IMR-90 (cell line): ENCODE measurements around the gene FOXP1. TPM values are rescaled to one million over a fixed set of nuclear protein-coding genes. Genes with fewer than 3 reads are reported as not detected.
A peak's percentile ranks its signal among the peaks of the same experiment; 100 is the strongest.

Experiments
- ATAC-seq: fragments of 200-7000 bp; cut with Tn5 transposase; 2 replicates; pipeline ENCODE4 v1.9.1; 2020; ENCODE audit warnings: low read depth, mild to moderate bottlenecking, moderate library complexity
- BruUV-seq: library from RNA; stranded (reverse); fragments of 400-500 nt; replicated peaks from 2 replicates; lab custom pipeline; 2021; lab: Mats Ljungman, UMichigan
- CTCF ChIA-PET: fragments of 300-600 bp; formaldehyde crosslinking; extraction: SDS; loops from one replicate; lab custom pipeline; 2021; ENCODE audit warnings: antibody characterized with exemption; lab: Yijun Ruan, JAX
- POLR2A ChIA-PET: fragments of 300-600 bp; sonication (Branson Sonifier 250); formaldehyde crosslinking; loops from one replicate; lab custom pipeline; 2022; ENCODE audit warnings: antibody characterized with exemption; ENCODE audit not compliant: unreplicated experiment; lab: Charles Lee
- DNase-seq: peaks from one replicate; pipeline ENCODE4 v3.0.0; 2013
- H2AFZ ChIP-seq: replicated peaks from 2 replicates; pipeline ENCODE3; 2013; ENCODE audit warnings: low read length, mild to moderate bottlenecking; ENCODE audit not compliant: poor library complexity
- H2AK5ac ChIP-seq: 2 replicates; pipeline ENCODE4 v1.6.1; 2013; ENCODE audit warnings: low read depth, low read length, inconsistent platforms
- H2AK9ac ChIP-seq: replicated peaks from 2 replicates; pipeline ENCODE3; 2013; ENCODE audit warnings: mild to moderate bottlenecking, low read depth, low read length, moderate library complexity; ENCODE audit not compliant: poor library complexity
- H2BK120ac ChIP-seq: 2 replicates; pipeline ENCODE4 v1.6.1; 2013; ENCODE audit warnings: low read depth, low read length, inconsistent platforms
- H2BK15ac ChIP-seq: 3 replicates; pipeline ENCODE4 v1.6.1; 2013; ENCODE audit warnings: low read depth, low read length, inconsistent platforms
- H2BK20ac ChIP-seq: 2 replicates; pipeline ENCODE4 v1.6.1; 2013; ENCODE audit warnings: low read depth, mild to moderate bottlenecking, inconsistent platforms, low read length, moderate library complexity
- H2BK5ac ChIP-seq: 2 replicates; pipeline ENCODE4 v1.6.1; 2013; ENCODE audit warnings: mild to moderate bottlenecking, low read depth, low read length, inconsistent platforms; ENCODE audit not compliant: poor library complexity, severe bottlenecking
- H3K14ac ChIP-seq: replicated peaks from 2 replicates; pipeline ENCODE4 v1.6.1; 2013; ENCODE audit warnings: low read depth, low read length, inconsistent platforms
- H3K18ac ChIP-seq: 2 replicates; pipeline ENCODE4 v1.6.1; 2013; ENCODE audit warnings: low read depth, low read length, control low read depth
- H3K23ac ChIP-seq: 2 replicates; pipeline ENCODE4 v1.6.1; 2013; ENCODE audit warnings: low read depth, low read length, inconsistent platforms
- H3K27ac ChIP-seq: 2 replicates; pipeline ENCODE4 v1.5.1; 2013; ENCODE audit warnings: mild to moderate bottlenecking, control low read depth, low read length; ENCODE audit not compliant: insufficient read depth
- H3K27me3 ChIP-seq: 2 replicates; pipeline ENCODE4 v1.6.1; 2013; ENCODE audit warnings: low read length; ENCODE audit not compliant: control insufficient read depth, insufficient read depth
- H3K36me3 ChIP-seq: 2 replicates; pipeline ENCODE4 v1.6.1; 2013; ENCODE audit warnings: low read length, mixed read lengths; ENCODE audit not compliant: control insufficient read depth, insufficient read depth
- H3K4ac ChIP-seq: 2 replicates; pipeline ENCODE4 v1.6.1; 2013; ENCODE audit warnings: low read depth, low read length, inconsistent platforms
- H3K4me1 ChIP-seq: 2 replicates; pipeline ENCODE4 v1.6.1; 2013; ENCODE audit warnings: low read length, mixed read lengths; ENCODE audit not compliant: control insufficient read depth, insufficient read depth
- H3K4me2 ChIP-seq: 2 replicates; pipeline ENCODE4 v1.6.1; 2013; ENCODE audit warnings: low read depth, mild to moderate bottlenecking, control low read depth, low read length, moderate library complexity
- H3K4me3 ChIP-seq: 2 replicates; pipeline ENCODE4 v1.5.1; 2013; ENCODE audit warnings: low read depth, mild to moderate bottlenecking, control low read depth, low read length, moderate library complexity; ENCODE audit not compliant: insufficient read depth
- H3K56ac ChIP-seq: 2 replicates; pipeline ENCODE4 v1.6.1; 2013; ENCODE audit warnings: low read length, inconsistent platforms; ENCODE audit not compliant: insufficient read depth; ENCODE audit errors: extremely low read depth
- H3K79me1 ChIP-seq, 2 experiments: 2 replicates each; pipeline ENCODE4 v1.6.1; 2013; ENCODE audit warnings: low read length in 2 of 2, inconsistent platforms in 1 of 2, low read depth in 1 of 2
- H3K9ac ChIP-seq: 2 replicates; pipeline ENCODE4 v1.6.1; 2013; ENCODE audit warnings: low read depth, low read length, control low read depth
- H3K9me1 ChIP-seq: 2 replicates; pipeline ENCODE4 v1.6.1; 2013; ENCODE audit warnings: low read length, inconsistent platforms; ENCODE audit not compliant: insufficient read depth
- H3K9me3 ChIP-seq: 2 replicates; pipeline ENCODE4 v1.6.1; 2013; ENCODE audit warnings: low read length; ENCODE audit not compliant: control insufficient read depth, insufficient read depth
- H4K20me1 ChIP-seq: 2 replicates; pipeline ENCODE4 v1.6.1; 2013; ENCODE audit warnings: low read length, inconsistent platforms; ENCODE audit not compliant: insufficient read depth
- H4K5ac ChIP-seq: 2 replicates; pipeline ENCODE4 v1.6.1; 2013; ENCODE audit warnings: mild to moderate bottlenecking, low read depth, low read length, control low read depth
- H4K8ac ChIP-seq, 2 experiments: 2 replicates each; pipeline ENCODE4 v1.6.1; 2013; ENCODE audit warnings: low read depth in 2 of 2, low read length in 2 of 2, control low read depth in 1 of 2, inconsistent platforms in 1 of 2
- H4K91ac ChIP-seq: 2 replicates; pipeline ENCODE4 v1.6.1; 2013; ENCODE audit warnings: low read depth, low read length, inconsistent platforms; ENCODE audit not compliant: insufficient read depth
- ELK1 ChIP-seq: fragments of 150-350 bp; IDR thresholded peaks from 2 replicates; pipeline ENCODE4 v1.6.1; 2016; ENCODE audit warnings: low read depth, mild to moderate bottlenecking, low read length, moderate library complexity, borderline replicate concordance
- MAFK ChIP-seq: IDR thresholded peaks from 2 replicates; pipeline ENCODE4 v1.6.1; 2012; ENCODE audit warnings: low read depth, low read length, improper control_type of control experiment
- MAZ ChIP-seq: IDR thresholded peaks from 2 replicates; pipeline ENCODE4 v1.6.1; 2012; ENCODE audit warnings: low read depth, mild to moderate bottlenecking, low read length, improper control_type of control experiment, moderate library complexity, borderline replicate concordance
- MXI1 ChIP-seq: IDR thresholded peaks from 2 replicates; pipeline ENCODE4 v1.6.1; 2012; ENCODE audit warnings: low read depth, mild to moderate bottlenecking, low read length, moderate library complexity, borderline replicate concordance
- USF2 ChIP-seq: fragments of 150-350 bp; IDR thresholded peaks from 2 replicates; pipeline ENCODE4 v1.6.1; 2017; ENCODE audit warnings: mild to moderate bottlenecking, antibody characterized with exemption, low read length, low read depth
- WGBS, 2 experiments: methylation state at CpG; one replicate each; pipeline versions ENCODE4 v1.1.5 to v1.1.7; 2013; ENCODE audit warnings: missing lambda C conversion rate in 2 of 2; ENCODE audit not compliant: insufficient read length in 1 of 2; ENCODE audit errors: extremely low coverage in 2 of 2; 5-methylcytosine and 5-hydroxymethylcytosine counted together
- dilution Hi-C: fragments of 300-500 bp; cut with HindIII; formaldehyde crosslinking; loops from one replicate; pipeline ENCODE4 v1.14.3; 2018; ENCODE audit warnings: low sequenced_read_pairs; ENCODE audit not compliant: unreplicated experiment
- in situ Hi-C: fragments of 300-500 bp; cut with MboI; formaldehyde crosslinking; loops from 3 replicates; pipeline ENCODE4 v1.14.3; 2019; ENCODE audit warnings: low sequenced_read_pairs, inconsistent platforms, mixed read lengths
- intact Hi-C: fragments of 100-400 bp; cut with micrococcal nuclease; formaldehyde crosslinking; loops from 2 replicates; pipeline ENCODE4 v1.10.0; 2022
- polyA plus RNA-seq, 3 experiments: library from polyadenylated mRNA; depleted of rRNA; stranded (reverse); fragments of >200 nt; gene quantifications; 2 replicates each; pipeline ENCODE4 v1.2.3, GENCODE V29; 2012; ENCODE audit warnings: low replicate concordance in 1 of 3
- total RNA-seq: library from RNA; depleted of rRNA; stranded (reverse); fragments of >200 nt; gene quantifications from 2 replicates; pipeline ENCODE4 v1.2.3, GENCODE V29; 2012

FOXP1 gene
- total and polyA plus RNA-seq, 2 of the 4 experiments (the other 2 are of a cell fraction) = 37.0 to 132 TPM

- CTCF ChIA-PET = interaction anchor here (0.6 kb wide), 1 partner anchor 252 kb away, joined by 4 read pairs; no protein-coding TSS in a partner anchor
- H2BK20ac ChIP-seq = peak overlapping the region; percentile 71
- no peaks in the 10 kb centered on the region for H3K9me3 ChIP-seq
- 0 out of 3 replicates have a peak overlapping the region, but pooled peaks have one; percentile 55 for H2BK15ac ChIP-seq
- peak overlapping the region; percentile 4 for H2BK5ac ChIP-seq
- no peaks in the 10 kb centered on the region for H3K36me3 ChIP-seq
- no peaks in the 10 kb centered on the region for H3K27me3 ChIP-seq
- H3K23ac ChIP-seq = peak overlapping the region; percentile 2; the same call in 1 of the 2 replicates
- peak overlapping the region; percentile 66 for H3K4me2 ChIP-seq
- no peak for ATAC-seq
- no peak overlapping the region for H2AFZ ChIP-seq
- peak overlapping the region; percentile 7 for H3K4me3 ChIP-seq
- peak overlapping the region; percentile 30 for H2BK120ac ChIP-seq
- peaks cover 21 to 61% of the 10 kb centered on the region in 2 experiments for H3K79me1 ChIP-seq
- TF ChIP-seq ELK1 (no peak), MAZ (no peak), USF2 (no peak), MAFK (no peak), MXI1 (no peak)
- peak overlapping the region; percentile 7; the same call in 1 of the 2 replicates for H4K5ac ChIP-seq
- peaks cover 3% of the 10 kb centered on the region for H3K4me1 ChIP-seq
- peak overlapping the region; percentile 57; the same call in 1 of the 2 replicates for H3K56ac ChIP-seq
- intact Hi-C loops = no loop called here
- dilution Hi-C loops = no loop called here
- DNase-seq = no peak
- H4K20me1 ChIP-seq = no peaks in the 10 kb centered on the region; the same call in 1 of the 2 replicates
- peak overlapping the region; percentile 19 for H3K9ac ChIP-seq
- H3K27ac ChIP-seq = peak overlapping the region; percentile 19; the same call in 1 of the 2 replicates
- H2AK9ac ChIP-seq = no peak overlapping the region
- in situ Hi-C loops = no loop called here
- peak overlapping the region; percentile 1; the same call in 1 of the 2 replicates for H3K4ac ChIP-seq
- no peaks in the 10 kb centered on the region for H3K9me1 ChIP-seq
- BruUV-seq = no TSS peak
- H3K14ac ChIP-seq = peak overlapping the region; percentile 3; the same call in 1 of the 2 replicates
- peak overlapping the region; percentile 9 to 38; a peak in 2 of 4 replicates for H4K8ac ChIP-seq
- H4K91ac ChIP-seq = peak overlapping the region; percentile 1; the same call in 1 of the 2 replicates
- H3K18ac ChIP-seq = peak overlapping the region; percentile 20; the same call in 1 of the 2 replicates
- POLR2A ChIA-PET = interaction anchor here (0.5 to 0.7 kb wide), 3 partner anchors 72 to 392 kb away, joined by 3 to 13 read pairs (median 3); no protein-coding TSS in a partner anchor
- H2AK5ac ChIP-seq = peak overlapping the region; percentile 16
- 27% methylated on average over 3 of the region's 7 CpGs; no CpG with 5 or more reads in 1 of the 2 experiments for WGBS, 2 experiments
Observed at GRCh38 chr3:71579326-71579934, 4.1 kb downstream of the FOXP1 start.
